Measurements from ENCODE around the gene PHF20. TPM values are rescaled to one million over a fixed set of nuclear protein-coding genes. Genes with fewer than 3 reads are reported as not detected.

Gene PHF20
- total RNA-seq, 1 donor from 2014 or later, result 76.1 TPM

- no peak for DNase-seq
- TF ChIP-seq CTCF (IDR thresholded peaks at IDR 0.05; ENCODE audit: partially characterized antibody, unreplicated experiment), result no peak
- H3K4me1 Mint-ChIP-seq (ENCODE audit: low read depth, unreplicated experiment), result peaks cover 25% of the 10 kb centered on the region
- H3K27ac Mint-ChIP-seq (ENCODE audit: unreplicated experiment), result no peak overlapping the region
- no peaks in the 10 kb centered on the region for H3K36me3 Mint-ChIP-seq (ENCODE audit: unreplicated experiment)
- H3K9me3 Mint-ChIP-seq (ENCODE audit: unreplicated experiment), result peaks cover 10% of the 10 kb centered on the region
- H3K4me3 Mint-ChIP-seq (ENCODE audit: unreplicated experiment), result no peak overlapping the region
- H3K27me3 Mint-ChIP-seq (ENCODE audit: unreplicated experiment), result peaks cover 8% of the 10 kb centered on the region
These were observed 52.1 kb downstream of the PHF20 start for GRCh38 chr20:35823937-35824336.

- H3K9me3 Mint-ChIP-seq (ENCODE audit: unreplicated experiment), result peaks cover 2% of the 10 kb centered on the region
- no peak for TF ChIP-seq CTCF (IDR thresholded peaks at IDR 0.05; ENCODE audit: partially characterized antibody, unreplicated experiment)
These were observed 54.7 kb downstream of the PHF20 start for GRCh38 chr20:35826397-35826998.

GRCh38 chr20:35828434-35828833, 56.6 kb downstream of the PHF20 start:
- Mint-ChIP-seq H3K36me3 (ENCODE audit: unreplicated experiment) (peaks cover 9% of the 10 kb centered on the region), H3K9me3 (ENCODE audit: unreplicated experiment) (peaks cover 2% of the 10 kb centered on the region), H3K4me3 (ENCODE audit: unreplicated experiment) (no peak overlapping the region), H3K27ac (ENCODE audit: unreplicated experiment) (no peak overlapping the region), H3K4me1 (ENCODE audit: low read depth, unreplicated experiment) (peaks cover 4% of the 10 kb centered on the region), H3K27me3 (ENCODE audit: unreplicated experiment) (peaks cover 3% of the 10 kb centered on the region)
- no peak for TF ChIP-seq CTCF (IDR thresholded peaks at IDR 0.05; ENCODE audit: partially characterized antibody, unreplicated experiment)
- DNase-seq, result no peak

More at GRCh38 chr20:35826397-35826998, 54.7 kb downstream of the PHF20 start:
- peak overlapping the region; percentile 24 for H3K27ac Mint-ChIP-seq (ENCODE audit: unreplicated experiment)
- peaks cover 2% of the 10 kb centered on the region for H3K27me3 Mint-ChIP-seq (ENCODE audit: unreplicated experiment)
- DNase-seq, result no peak
- H3K36me3 Mint-ChIP-seq (ENCODE audit: unreplicated experiment), result peaks cover 9% of the 10 kb centered on the region
- H3K4me3 Mint-ChIP-seq (ENCODE audit: unreplicated experiment), result no peak overlapping the region
- peaks cover 6% of the 10 kb centered on the region for H3K4me1 Mint-ChIP-seq (ENCODE audit: low read depth, unreplicated experiment)

GRCh38 chr20:35828916-35829315, 57.1 kb downstream of the PHF20 start:
- no peak for DNase-seq
- Mint-ChIP-seq H3K9me3 (ENCODE audit: unreplicated experiment) (peaks cover 2% of the 10 kb centered on the region), H3K36me3 (ENCODE audit: unreplicated experiment) (peaks cover 9% of the 10 kb centered on the region), H3K4me1 (ENCODE audit: low read depth, unreplicated experiment) (peaks cover 4% of the 10 kb centered on the region), H3K27ac (ENCODE audit: unreplicated experiment) (no peak overlapping the region), H3K27me3 (ENCODE audit: unreplicated experiment) (peaks cover 3% of the 10 kb centered on the region), H3K4me3 (ENCODE audit: unreplicated experiment) (no peak overlapping the region)
- no peak for TF ChIP-seq CTCF (IDR thresholded peaks at IDR 0.05; ENCODE audit: partially characterized antibody, unreplicated experiment)

GRCh38 chr20:35830264-35830663, 58.4 kb downstream of the PHF20 start:
- no peak for TF ChIP-seq CTCF (IDR thresholded peaks at IDR 0.05; ENCODE audit: partially characterized antibody, unreplicated experiment)
- Mint-ChIP-seq H3K9me3 (ENCODE audit: unreplicated experiment) (peaks cover 4% of the 10 kb centered on the region), H3K27me3 (ENCODE audit: unreplicated experiment) (peaks cover 3% of the 10 kb centered on the region), H3K4me3 (ENCODE audit: unreplicated experiment) (no peak overlapping the region), H3K36me3 (ENCODE audit: unreplicated experiment) (peaks cover 9% of the 10 kb centered on the region), H3K27ac (ENCODE audit: unreplicated experiment) (no peak overlapping the region), H3K4me1 (ENCODE audit: low read depth, unreplicated experiment) (peaks cover 7% of the 10 kb centered on the region)
- DNase-seq, result no peak
